HG02759 (cell line): Measurements from ENCODE around the gene FAM89B.

Source experiments
- ATAC-seq: cut with Tn5 transposase; IDR thresholded peaks from one replicate; pipeline ENCODE4 v1.9.1; 2021; ENCODE audit warnings: mild to moderate bottlenecking, moderate library complexity; ENCODE audit not compliant: unreplicated experiment

Gene FAM89B

DNA sequence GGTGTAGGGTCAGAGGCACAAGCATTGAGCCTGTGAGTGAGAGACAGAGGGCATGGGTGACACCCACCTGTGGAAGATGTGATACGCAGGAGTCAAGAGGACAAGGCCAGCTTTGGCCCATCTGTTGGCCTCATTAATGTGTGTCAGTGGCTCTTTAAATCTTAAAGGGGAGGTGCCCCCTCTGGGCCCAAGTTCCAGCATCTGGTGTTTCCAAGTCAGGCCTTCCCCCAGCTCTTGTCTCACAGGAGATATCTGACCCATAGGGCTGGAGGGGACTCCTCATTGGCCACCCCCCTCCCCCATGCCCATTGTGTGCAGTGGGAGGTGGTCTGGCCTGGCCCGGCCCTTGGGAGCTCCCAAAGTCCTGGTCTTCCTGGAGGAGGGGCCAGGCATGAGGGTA is 14.3 kb downstream of the FAM89B start:
- ATAC-seq = no peak

DNA sequence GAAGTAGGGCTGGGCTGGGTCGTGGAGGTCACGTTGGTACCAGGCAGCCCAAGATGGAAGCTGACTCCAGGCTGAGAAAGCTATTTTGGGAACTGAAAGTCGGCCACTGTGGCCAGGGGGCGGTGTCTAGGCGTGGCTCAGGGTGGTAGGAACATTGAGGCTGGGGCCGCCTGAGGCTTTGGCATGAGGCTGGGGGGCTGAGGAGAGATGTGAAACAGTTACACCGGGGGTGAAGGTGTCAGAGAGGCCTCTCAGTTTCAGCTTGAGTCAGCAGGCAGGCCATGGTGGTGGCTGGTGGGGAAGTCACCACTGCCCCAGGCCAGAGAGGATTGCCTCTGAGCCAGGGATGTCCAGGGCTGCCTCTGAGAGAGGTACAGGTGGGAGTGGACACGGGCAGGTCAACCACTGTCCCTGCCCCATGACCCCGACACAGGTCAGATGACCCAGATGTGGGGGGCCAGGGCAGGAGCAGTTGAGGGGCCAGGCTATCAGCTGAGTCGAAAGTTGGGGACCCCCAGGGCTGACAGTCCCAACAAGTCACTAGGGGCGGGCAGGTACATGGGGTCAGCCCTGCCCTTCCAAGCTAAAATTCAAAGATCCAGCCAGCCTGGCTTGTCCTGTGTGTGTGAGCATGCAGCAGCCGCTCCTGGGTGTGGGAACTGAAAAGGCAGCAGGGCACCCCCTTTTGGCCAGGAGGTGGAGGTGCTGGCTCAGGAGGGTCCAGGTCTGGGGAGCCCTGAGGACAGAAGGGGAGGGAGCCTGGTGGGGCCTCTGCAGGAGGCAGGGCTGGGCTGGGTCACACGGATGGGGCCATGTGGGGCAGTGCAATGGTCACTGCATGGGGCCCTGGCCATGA is 16.1 kb downstream of the FAM89B start:
- ATAC-seq = peak; percentile 78

DNA sequence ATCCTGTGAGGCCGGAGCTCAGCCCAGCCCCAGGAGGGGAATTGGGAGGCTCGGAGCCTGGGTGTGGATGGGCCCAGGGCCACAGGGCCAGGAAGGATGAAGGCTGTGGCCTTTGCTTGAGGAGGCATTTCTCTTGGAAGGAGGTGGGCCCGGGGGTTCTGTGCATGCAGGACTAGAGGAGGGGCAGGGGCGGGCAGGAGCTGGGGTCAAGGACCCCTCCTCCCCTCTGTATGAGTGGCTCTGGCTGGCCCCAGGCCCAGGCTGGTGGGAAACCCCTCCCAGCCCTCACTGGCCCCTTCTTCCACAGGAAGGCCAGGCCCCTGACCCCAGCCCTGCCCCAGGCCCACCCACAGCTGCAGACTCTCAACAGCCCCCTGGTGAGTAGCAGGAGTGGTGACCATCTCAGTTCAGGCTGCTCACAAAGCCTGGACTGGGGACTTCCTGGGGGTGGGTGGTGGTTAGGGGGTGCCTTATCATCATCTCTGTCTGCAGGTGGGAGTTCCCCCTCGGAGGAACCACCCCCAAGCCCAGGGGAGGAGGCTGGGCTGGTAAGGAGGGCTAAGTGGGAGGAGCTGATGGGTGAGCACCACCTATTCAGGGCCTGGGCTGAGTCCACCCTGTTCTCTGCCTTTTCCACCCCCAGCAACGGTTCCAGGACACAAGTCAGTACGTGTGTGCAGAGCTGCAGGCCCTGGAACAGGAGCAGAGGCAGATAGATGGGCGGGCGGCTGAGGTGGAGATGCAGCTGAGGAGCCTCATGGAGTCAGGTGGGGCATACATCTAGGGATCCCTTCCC is 17.3 kb downstream of the FAM89B start:
- ATAC-seq = no peak

DNA sequence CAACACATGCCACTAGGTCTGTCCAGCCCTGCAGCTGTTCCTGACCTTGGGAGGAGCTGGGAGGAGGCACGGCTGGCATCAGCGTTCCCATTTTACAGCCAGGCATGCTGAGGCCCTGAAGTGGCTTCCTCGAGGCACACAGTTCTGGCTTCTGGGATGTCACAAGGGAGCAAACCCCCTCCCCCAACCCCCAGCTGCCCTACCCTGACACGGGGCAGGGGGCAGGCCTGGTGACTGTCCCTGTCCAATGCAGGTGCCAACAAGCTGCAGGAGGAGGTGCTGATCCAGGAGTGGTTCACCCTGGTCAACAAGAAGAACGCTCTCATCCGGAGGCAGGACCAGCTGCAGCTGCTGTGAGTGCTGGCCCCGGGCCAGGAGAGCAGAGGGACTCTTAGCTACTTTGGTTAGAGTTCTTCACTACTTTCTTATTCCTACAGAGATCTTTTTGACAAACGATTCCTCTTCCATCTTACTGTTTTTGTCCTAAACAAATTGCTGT is 18.0 kb downstream of the FAM89B start:
- no peak for ATAC-seq

DNA sequence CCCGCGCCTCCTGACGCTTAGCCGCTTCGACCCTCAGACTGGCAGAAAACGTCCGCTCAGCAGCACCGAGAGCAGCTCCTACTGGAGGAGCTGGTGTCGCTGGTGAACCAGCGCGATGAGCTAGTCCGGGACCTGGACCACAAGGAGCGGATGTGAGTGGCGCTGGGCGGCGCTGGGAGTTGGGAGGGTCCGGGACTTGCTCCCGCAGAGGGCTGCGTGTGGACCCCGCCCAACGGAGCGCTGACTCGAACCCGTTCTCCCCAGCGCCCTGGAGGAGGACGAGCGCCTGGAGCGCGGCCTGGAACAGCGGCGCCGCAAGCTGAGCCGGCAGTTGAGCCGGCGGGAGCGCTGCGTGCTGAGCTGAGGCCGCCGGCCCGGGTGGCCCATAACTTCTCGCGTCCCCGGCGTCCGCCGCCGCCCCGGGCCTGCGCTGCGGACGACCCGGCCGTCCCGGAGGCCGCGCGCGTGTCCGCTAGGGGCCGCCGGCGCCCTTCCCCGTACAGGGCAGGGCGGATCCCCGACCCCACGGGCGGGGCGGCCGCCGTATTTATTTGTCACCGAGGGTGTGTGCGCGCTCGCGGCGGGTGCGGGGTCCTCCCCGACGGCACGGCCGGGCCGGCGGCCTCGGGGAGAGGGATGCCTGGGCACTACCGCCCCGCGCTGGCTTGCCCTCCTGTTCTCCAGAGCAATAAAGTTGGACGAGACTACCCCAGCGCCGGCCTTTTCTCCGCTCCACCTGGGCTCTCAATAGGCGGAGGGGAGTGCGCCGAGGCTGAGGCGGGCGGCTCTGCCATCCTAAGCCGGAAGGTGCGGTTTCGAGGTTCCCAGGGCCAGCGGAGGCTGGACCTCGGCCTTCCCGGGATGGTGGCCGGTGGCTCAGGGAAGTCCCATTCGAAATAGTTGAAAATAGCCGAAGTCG is 19.9 kb downstream of the FAM89B start:
- no peak for ATAC-seq

DNA sequence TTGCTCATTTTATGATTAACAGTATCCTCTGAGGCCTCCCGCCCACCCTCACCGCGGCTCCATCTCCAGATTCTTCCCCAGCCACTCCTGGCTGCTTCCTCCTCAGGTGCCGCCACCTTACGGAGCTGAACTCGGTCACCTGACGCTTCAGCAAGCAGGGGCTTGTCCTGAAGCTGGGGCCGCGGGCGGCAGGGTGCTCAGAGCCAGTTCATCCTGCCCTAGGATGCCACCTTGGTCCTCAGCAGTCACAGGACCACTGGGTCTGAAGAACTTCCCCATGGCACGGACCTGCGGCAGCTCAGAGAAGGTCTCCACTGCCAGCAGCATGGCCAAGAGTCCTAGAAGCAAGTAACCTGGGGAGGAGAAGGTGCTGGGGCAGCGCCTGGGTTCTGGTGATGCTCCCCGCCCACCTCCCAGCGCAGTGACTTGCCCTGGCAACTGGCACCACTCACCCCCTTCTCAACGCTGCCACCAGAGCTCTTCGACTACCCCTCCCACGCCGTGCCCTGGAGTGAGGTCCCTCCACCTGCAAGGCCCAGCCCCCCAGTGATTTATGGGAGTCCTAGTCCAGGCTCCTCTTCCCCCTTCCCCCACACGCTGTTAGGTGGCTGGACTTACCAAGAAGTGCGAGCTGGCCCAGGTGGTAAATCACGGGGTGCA is 20.6 kb downstream of the FAM89B start:
- ATAC-seq = no peak

DNA sequence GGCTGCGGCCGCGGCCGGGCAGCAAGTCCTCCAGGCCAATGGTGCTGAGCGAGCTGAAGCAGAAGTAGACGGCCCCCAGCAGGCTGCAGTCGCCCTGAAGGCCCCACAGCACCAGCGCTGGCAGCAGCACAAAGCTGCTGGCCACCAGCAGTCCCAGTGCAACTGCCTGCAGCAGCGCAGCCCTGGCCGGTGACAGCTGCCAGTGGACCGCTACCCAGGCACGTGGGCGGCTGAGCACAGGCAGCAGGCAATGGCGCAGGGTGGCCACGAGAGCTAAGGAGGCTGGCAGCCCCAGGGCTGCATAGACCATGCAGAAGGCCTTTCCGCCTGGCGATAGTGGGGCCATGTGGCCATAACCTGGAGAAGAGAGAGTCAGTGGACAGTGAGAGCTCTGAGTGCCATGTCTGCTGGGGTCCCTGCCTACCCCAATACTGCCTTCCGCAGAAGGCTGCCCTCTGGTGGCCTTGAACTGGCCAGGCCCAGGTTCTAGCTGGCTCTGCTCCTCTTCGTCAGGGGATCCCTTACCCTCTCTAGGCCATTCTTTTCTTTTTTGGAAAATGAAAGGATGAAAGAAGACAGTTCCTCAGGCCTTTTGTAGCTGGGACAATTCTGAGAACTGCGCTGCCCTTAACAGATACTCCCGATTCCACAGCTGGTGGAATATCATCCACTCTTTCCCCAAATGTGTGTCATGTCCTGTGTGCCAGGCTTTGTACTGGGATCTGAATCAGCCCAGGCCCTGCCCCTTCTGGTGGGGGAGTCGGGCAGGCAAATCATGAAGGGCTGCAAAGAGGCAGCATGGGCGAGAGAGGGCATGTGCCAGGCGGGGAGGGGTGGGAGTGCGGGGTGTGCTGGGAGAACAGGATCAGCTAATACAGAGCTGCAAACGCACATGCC is 21.4 kb downstream of the FAM89B start:
- ATAC-seq = no peak

DNA sequence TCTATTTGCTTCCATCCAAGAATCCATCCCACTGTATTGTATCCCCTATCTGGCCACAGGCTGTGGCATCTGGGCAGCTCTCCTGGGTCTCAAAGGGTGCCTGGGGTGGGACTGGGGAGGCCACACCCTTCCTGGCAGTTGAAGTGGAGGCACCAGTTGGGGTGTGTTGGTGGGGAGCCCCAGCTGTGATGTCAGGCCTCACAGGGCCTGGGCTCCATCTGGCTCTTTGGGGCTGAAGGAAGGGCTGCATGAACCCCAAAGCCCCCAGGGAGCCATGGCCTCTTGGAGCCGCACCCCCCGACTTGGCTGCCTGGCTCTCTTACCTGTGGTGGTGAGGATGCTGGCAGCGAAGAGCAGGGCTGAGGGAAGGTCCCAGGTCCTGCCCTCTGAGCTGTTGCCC is 22.8 kb downstream of the FAM89B start:
- no peak for ATAC-seq

DNA sequence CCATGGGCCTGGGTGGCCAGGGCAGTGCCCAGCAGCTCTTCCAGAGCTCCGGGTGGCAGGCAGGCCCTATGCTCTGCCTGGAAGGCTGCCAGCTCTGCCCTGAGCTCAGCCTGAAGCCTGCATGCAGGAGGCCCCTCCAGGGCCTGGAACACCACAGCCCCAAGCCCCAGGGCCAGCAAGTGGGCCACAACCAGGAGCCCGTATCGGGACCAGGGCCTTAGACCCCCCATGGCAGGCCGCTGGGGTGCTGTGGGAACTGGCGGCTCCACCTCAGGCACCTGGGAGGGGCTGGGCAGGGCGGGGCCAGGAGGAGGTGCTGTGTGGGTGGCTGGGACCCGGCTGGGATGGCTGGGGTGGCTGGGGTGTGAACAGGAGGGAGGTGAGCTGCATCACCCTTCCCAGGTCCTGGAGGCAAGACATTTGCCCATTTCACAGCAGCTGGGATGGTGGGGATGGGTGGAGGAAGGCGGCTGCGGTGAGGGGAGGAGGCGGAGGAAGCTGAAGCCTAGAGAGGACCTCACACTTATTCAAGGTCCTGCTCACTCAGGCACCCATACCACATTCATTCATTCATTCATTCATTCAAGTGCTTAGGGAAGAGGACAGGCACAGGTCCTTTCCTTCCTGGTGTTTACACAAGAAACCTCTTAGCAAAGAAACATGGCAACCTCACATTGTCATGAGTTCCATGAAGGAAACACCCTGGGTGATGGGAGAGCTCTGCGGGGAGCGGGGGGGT is 23.4 kb downstream of the FAM89B start, which contains the start of gene KCNK7:
Gene KCNK7 (minus strand): TSS at position 258 of the 739 bp plus-strand sequence. CDS start 28 bp downstream, at position 230.
- ATAC-seq = no peak

DNA sequence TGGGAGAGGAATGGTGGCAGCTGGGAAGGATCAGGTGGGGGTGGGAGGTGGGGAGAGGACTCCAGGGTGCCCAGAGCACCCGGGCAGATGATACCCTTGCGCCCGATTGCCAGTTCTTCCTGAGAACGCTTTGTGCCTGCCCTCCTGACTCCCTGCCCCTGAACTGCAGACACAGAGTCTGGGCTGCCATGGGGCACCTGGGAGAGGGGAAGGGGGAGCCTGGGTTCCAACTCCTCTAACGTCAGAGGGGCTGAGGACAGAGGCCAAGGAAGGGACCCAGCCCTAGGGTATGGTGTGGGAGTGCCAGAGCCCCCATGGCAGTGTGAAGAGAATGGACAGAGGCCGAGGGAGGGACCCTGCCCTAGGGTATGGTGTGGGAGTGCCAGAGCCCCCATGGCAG is 24.2 kb downstream of the FAM89B start:
- ATAC-seq = no peak

DNA sequence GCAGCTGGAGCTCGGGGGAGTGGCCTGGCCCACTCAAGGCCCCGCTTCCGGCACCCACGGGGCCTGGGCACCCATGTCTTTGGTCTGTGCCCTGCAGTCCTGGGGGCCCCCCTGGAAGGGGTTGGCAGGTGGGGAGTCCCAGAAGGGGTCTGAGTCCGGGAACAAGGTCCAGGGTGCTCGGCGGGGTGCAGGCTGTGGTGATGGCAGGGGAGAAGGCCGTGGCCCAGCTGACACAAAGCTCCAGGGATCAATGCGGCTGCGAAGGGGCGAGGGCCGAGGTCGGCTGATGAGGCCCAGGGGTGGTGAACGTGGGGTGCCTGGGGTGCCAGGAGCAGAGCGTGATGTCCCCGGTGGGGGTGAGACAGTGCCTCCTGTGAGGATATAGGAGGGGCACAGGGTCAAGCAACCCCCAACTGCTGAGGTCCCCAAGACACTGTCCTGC is 25.9 kb downstream of the FAM89B start:
- no peak for ATAC-seq

DNA sequence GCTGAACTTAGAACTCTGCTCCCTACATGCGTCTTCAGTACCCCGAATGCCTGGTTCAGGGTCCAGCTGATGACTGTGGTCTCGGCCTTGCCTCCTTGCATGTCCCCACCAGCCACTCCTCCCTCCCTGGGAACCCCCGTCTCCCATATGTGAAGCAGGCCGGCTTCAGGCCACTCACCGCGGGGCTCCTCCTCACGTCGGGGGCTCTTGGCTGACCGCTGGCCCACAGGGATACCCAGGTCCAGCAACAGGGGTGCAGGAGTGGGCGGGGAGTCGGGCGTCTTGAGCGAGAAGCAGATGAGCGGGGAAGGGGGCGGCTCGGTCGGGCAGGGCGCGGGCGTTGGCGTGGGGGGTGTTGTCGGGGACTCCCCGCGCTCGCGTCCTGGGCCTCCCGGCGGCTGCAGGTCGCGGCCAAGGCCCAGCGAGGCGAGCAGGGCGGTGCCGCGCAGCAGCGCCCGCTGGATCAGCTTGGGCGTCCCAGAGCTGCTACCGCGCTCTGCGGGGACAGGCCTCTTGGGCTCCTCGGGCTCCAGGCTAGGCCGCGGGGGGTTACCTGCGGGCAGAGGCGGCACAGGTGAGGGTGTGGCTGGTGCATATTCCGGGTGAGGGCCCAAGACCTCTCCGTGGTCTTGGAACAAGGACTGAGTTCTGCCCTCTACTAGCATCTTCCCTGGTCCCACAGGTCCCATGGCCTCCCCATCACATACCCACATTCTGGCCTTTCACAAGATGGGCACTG is 27.0 kb downstream of the FAM89B start:
- no peak for ATAC-seq

DNA sequence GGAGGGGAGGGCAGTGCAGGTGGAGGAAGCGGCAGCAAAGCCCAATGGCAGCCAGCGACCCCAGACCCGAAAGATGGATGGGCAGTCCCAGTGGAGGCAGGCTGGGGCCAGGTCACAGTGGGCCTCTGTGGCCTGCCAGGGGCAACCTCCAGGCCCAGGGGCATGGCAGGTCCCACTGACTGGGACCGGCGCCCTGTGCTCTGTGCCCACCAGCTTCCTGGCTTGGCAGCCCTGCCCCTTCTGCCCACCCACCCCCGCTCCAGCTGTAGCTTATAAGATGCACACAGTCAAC is 27.6 kb downstream of the FAM89B start:
- no peak for ATAC-seq

DNA sequence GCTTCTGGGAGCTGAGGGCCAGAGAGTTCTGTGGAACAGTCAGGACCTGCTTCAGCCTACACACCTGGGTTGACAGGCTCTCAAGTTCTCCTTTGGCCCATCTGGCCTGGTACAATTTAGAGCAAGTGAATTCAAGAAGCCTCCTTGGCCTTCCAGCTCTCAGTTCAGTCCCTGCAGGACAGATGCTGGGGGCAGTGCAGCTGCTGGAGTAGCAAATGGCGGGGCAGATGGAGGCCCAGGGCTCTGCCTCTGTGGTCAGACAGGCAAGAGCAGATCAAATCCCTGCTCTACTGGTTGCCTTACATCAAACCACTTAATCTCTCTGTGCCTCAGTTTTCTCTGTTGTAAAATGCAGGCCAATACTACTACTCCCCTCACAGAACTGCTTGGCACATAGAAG is 31.9 kb downstream of the FAM89B start:
- ATAC-seq = no peak

DNA sequence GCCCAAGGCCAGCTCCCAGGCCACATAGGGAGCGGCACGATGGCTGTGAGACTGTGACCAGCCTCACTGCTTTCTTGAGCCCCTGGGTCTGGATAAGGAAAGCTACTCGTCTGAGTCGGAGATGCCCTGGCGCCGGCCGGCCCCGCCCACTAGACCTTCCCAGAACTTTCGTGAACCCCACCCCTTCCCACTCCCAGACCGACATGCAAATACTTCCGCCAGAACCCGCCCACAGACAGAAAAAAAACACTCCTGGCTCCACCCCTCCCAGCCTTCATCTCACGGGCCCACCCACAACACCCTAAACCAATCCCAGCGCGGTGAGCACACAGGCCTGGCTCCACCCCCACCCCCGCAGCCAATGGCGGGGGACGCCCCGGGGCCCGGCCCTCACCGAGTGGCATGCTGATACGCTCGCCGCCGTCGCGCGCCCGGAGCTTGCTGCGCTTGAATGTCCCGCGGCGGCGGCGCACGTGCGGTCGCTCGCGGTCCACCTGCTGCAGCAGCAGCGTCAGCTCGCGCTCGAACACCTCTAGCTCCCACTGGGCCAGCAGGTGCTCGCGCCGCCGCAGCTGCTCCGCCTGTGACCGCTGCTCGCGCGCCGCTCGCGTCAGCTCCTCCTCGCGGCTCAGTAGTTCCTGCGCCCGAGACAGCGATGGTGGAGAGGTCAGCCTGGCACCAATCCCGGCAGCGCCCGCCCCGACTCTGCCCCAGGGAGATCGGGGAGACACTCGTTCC is 34.7 kb downstream of the FAM89B start:
- no peak for ATAC-seq

DNA sequence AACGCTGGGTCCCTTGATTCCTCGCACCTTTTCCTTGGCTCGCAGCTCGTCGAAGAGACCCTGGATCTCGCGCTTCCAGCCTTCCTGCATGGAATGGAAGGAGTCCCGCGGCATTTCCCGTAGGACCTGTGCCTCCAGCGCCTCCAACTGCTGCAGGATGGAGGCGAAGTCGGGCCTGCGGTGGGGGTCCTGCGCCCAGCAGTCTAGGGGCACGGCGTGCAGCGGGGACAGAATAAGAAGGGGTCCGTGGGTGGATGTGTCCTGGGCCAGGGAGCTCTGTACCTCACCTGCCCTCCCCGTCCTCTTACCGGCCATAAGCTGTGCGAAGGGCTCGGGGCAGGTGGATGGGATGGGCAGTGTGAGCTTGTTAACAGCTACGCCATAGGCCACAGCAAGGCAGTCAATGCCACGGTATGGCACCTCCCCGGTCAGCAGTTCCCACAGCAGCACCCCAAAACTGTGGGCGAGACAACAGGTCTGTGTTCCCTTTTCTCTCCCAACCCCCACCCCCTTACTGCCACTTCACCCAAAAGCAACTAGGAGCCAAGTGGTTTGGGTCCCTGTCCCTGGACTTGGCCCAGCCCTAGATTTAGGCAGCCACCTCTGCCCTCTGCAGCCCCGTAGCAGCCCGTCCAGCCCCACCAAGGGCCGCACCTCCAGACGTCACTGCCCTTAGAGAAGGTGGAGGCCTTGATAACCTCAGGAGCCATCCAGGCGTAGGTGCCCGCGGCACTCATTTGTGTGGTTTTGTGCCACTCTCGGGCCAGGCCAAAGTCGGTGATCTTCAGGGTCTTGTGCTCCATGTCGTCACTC is 35.5 kb downstream of the FAM89B start:
- no peak for ATAC-seq

DNA sequence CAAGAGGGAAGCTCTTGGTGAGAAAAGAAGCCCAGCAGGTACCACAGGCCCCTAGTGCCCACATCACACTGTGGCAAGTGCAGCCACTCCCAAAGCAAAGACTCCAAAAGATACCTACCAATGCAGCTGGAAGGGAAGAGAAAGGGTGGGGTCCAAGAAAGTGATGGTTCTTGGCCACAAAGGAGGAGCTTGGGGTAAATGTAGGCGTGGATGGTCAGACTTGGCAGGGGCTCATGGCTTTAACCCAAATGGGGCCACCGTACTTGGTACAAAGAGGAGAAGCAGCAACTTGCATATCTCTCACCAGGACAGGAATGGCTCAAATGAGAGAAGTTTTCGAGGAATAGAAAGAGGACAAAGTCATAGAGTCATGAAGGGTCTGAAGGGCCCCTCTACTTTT is 36.9 kb downstream of the FAM89B start:
- no peak for ATAC-seq
